KMS-11 (cell line): ENCODE results near the gene ACOT4.
"Not testable (repeated sequence)": the region's sequence is repeated elsewhere in the genome, so short reads cannot be mapped to it uniquely, and the experiment has no call there.

Experiments used
- H2AFZ ChIP-seq: fragments of 200-600 bp; sonication (generic); 2 replicates; pipeline ENCODE4 v1.6.1; 2016; ENCODE audit warnings: antibody characterized with exemption, mixed run types, low read depth
- H3K27ac ChIP-seq: fragments of 200-600 bp; sonication (generic); 2 replicates; pipeline ENCODE4 v1.6.1; 2016; ENCODE audit warnings: mild to moderate bottlenecking, mixed run types
- H3K27me3 ChIP-seq: fragments of 200-600 bp; sonication (generic); 2 replicates; pipeline ENCODE4 v1.6.1; 2017; ENCODE audit warnings: mild to moderate bottlenecking, low read depth, mixed run types, moderate library complexity; ENCODE audit not compliant: insufficient read depth
- H3K36me3 ChIP-seq: fragments of 200-600 bp; sonication (generic); 2 replicates; pipeline ENCODE4 v1.6.1; 2017; ENCODE audit warnings: mild to moderate bottlenecking, mixed run types; ENCODE audit not compliant: insufficient read depth
- H3K4me1 ChIP-seq: fragments of 200-600 bp; sonication (generic); 2 replicates; pipeline ENCODE4 v1.6.1; 2016; ENCODE audit warnings: mild to moderate bottlenecking, low read depth, mixed run types; ENCODE audit not compliant: poor library complexity, severe bottlenecking
- H3K4me2 ChIP-seq: fragments of 200-600 bp; sonication (generic); 2 replicates; pipeline ENCODE4 v1.7.0; 2016; ENCODE audit warnings: mild to moderate bottlenecking, mixed run types
- H3K4me3 ChIP-seq: fragments of 200-600 bp; sonication (generic); IDR thresholded peaks from 2 replicates; pipeline ENCODE4 v1.6.1; 2017; ENCODE audit warnings: low read depth, low read length, mixed read lengths; ENCODE audit not compliant: insufficient read depth
- H3K79me2 ChIP-seq: fragments of 200-600 bp; sonication (generic); 2 replicates; pipeline ENCODE4 v1.6.1; 2016; ENCODE audit warnings: low read depth, mixed run types; ENCODE audit not compliant: insufficient read depth
- H3K9ac ChIP-seq: fragments of 200-600 bp; sonication (generic); 2 replicates; pipeline ENCODE4 v1.6.1; 2016; ENCODE audit warnings: mild to moderate bottlenecking, mixed run types
- H4K20me1 ChIP-seq: fragments of 200-600 bp; sonication (generic); 2 replicates; pipeline ENCODE4 v1.6.1; 2016; ENCODE audit warnings: mild to moderate bottlenecking, mixed run types; ENCODE audit not compliant: insufficient read depth
- CTCF ChIP-seq: fragments of 200-600 bp; sonication (generic); conservative IDR thresholded peaks from 2 replicates; pipeline ENCODE4 v1.6.1; 2017; ENCODE audit warnings: low read depth, mild to moderate bottlenecking, antibody characterized with exemption, low read length, moderate library complexity, mixed read lengths

ACOT4 gene

GRCh38 chr14:73588695-73589094, 3.0 kb upstream of the ACOT4 start:
- no peak for TF ChIP-seq CTCF
- no peak overlapping the region for H3K4me3 ChIP-seq
- no peak overlapping the region for H2AFZ ChIP-seq
- H3K4me2 ChIP-seq = no peak overlapping the region
- no peaks in the 10 kb centered on the region for H3K27me3 ChIP-seq
- H3K4me1 ChIP-seq = no peaks in the 10 kb centered on the region
- no peaks in the 10 kb centered on the region for H3K79me2 ChIP-seq
- no peaks in the 10 kb centered on the region for H3K36me3 ChIP-seq
- no peaks in the 10 kb centered on the region for H4K20me1 ChIP-seq
- H3K27ac ChIP-seq = no peak overlapping the region
- no peak overlapping the region for H3K9ac ChIP-seq

GRCh38 chr14:73589116-73589515, 2.6 kb upstream of the ACOT4 start:
- no peak for TF ChIP-seq CTCF
- H3K36me3 ChIP-seq = no peaks in the 10 kb centered on the region
- no peak overlapping the region for H3K4me3 ChIP-seq
- no peaks in the 10 kb centered on the region for H3K79me2 ChIP-seq
- no peak overlapping the region for H3K9ac ChIP-seq
- no peak overlapping the region for H2AFZ ChIP-seq
- H3K27ac ChIP-seq = no peak overlapping the region
- no peaks in the 10 kb centered on the region for H3K27me3 ChIP-seq
- H3K4me2 ChIP-seq = no peak overlapping the region
- H4K20me1 ChIP-seq = no peaks in the 10 kb centered on the region
- H3K4me1 ChIP-seq = no peaks in the 10 kb centered on the region

GRCh38 chr14:73590673-73591004, 1.0 kb upstream of the ACOT4 start:
- H4K20me1 ChIP-seq, H3K27me3 ChIP-seq, H3K36me3 ChIP-seq, H3K4me1 ChIP-seq, H3K4me2 ChIP-seq, H3K9ac ChIP-seq, H3K79me2 ChIP-seq, H3K4me3 ChIP-seq, H3K27ac ChIP-seq, H2AFZ ChIP-seq: not testable (repeated sequence)

GRCh38 chr14:73594491-73594890, 2.8 kb downstream of the ACOT4 start:
- TF ChIP-seq CTCF = no peak
- Histone ChIP-seq H3K36me3 (no peaks in the 10 kb centered on the region), H3K4me1 (no peaks in the 10 kb centered on the region), H3K27me3 (no peaks in the 10 kb centered on the region), H3K4me3 (no peak overlapping the region), H4K20me1 (no peaks in the 10 kb centered on the region), H2AFZ (no peak overlapping the region), H3K4me2 (no peak overlapping the region), H3K79me2 (no peaks in the 10 kb centered on the region), H3K9ac (no peak overlapping the region), H3K27ac (no peak overlapping the region)

- H3K27me3 ChIP-seq = no peaks in the 10 kb centered on the region
- no peak overlapping the region for H3K4me3 ChIP-seq
- H3K79me2 ChIP-seq = no peaks in the 10 kb centered on the region
- H3K36me3 ChIP-seq = no peaks in the 10 kb centered on the region
- H3K9ac ChIP-seq = no peak overlapping the region
- no peak for TF ChIP-seq CTCF
- no peaks in the 10 kb centered on the region for H3K4me1 ChIP-seq
- no peak overlapping the region for H3K27ac ChIP-seq
- no peaks in the 10 kb centered on the region for H4K20me1 ChIP-seq
- no peak overlapping the region for H2AFZ ChIP-seq
- no peak overlapping the region for H3K4me2 ChIP-seq
These were observed 7.8 kb downstream of the ACOT4 start for GRCh38 chr14:73599499-73599898.
